CD14-positive monocyte (primary cell): Measurements from ENCODE around the gene TMEM184C. TPM values are rescaled to one million over a fixed set of nuclear protein-coding genes. Genes with fewer than 3 reads are reported as not detected.

Experiments used
- DNase-seq, 3 donors: peaks; one replicate each; pipeline ENCODE4 v3.0.0-alpha.2; 2011 to 2022
- H2AFZ ChIP-seq: 2 replicates; pipeline ENCODE4 v1.6.0; 2012; ENCODE audit warnings: mild to moderate bottlenecking, low read depth, low read length, inconsistent platforms; ENCODE audit not compliant: insufficient read depth, poor library complexity, severe bottlenecking
- H3K27ac ChIP-seq, 2 donors: 1 replicate in 1 of 2; 2 replicates in 1 of 2; pipeline ENCODE4 v1.5.1; 2012 to 2013; ENCODE audit warnings: low read length in 2 of 2, control low read depth in 1 of 2, inconsistent platforms in 1 of 2, low read depth in 1 of 2, mild to moderate bottlenecking in 1 of 2
- H3K27me3 ChIP-seq, 2 donors: one replicate each; pipeline versions ENCODE4 v1.6.0 to v1.6.1; 2011 to 2013; ENCODE audit warnings: low read length in 2 of 2; ENCODE audit not compliant: control insufficient read depth in 2 of 2, insufficient read depth in 2 of 2
- H3K36me3 ChIP-seq, 2 donors: replicated peaks in 1 of 2; 1 replicate in 1 of 2; 2 replicates in 1 of 2; pipeline versions ENCODE4 v1.5.1 to v1.6.1; 2012 to 2013; ENCODE audit warnings: low read length in 2 of 2, control low read depth in 1 of 2, inconsistent platforms in 1 of 2, mild to moderate bottlenecking in 1 of 2; ENCODE audit not compliant: insufficient read depth in 2 of 2, control insufficient read depth in 1 of 2
- H3K4me1 ChIP-seq, 2 donors: 1 replicate in 1 of 2; 2 replicates in 1 of 2; pipeline versions ENCODE4 v1.5.1 to v1.6.1; 2012 to 2013; ENCODE audit warnings: low read length in 2 of 2, control low read depth in 1 of 2, inconsistent platforms in 1 of 2, mild to moderate bottlenecking in 1 of 2, moderate library complexity in 1 of 2; ENCODE audit not compliant: insufficient read depth in 2 of 2, control insufficient read depth in 1 of 2
- H3K4me2 ChIP-seq: replicated peaks from 2 replicates; pipeline ENCODE3; 2012; ENCODE audit warnings: low read length, moderate library complexity, mild to moderate bottlenecking; ENCODE audit not compliant: poor library complexity, severe bottlenecking; ENCODE audit errors: extremely low read depth
- H3K4me3 ChIP-seq, 3 experiments: fragments of 200-600 bp in 1 of 3; sonication (generic) in 1 of 3; replicated peaks in 1 of 3; 1 replicate in 2 of 3; 2 replicates in 1 of 3; pipeline ENCODE4 v1.5.1; 2011 to 2013; ENCODE audit warnings: low read length in 3 of 3, mild to moderate bottlenecking in 3 of 3, control low read depth in 2 of 3, low read depth in 2 of 3, inconsistent platforms in 1 of 3, moderate library complexity in 1 of 3
- H3K79me2 ChIP-seq: 2 replicates; pipeline ENCODE4 v1.6.0; 2012; ENCODE audit warnings: mild to moderate bottlenecking, control low read depth, inconsistent platforms, low read length, moderate library complexity; ENCODE audit not compliant: insufficient read depth
- H3K9ac ChIP-seq: 2 replicates; pipeline ENCODE4 v1.6.0; 2017; ENCODE audit warnings: low read length, mild to moderate bottlenecking; ENCODE audit not compliant: insufficient read depth, poor library complexity, severe bottlenecking
- H3K9me3 ChIP-seq, 2 donors: replicated peaks in 1 of 2; 1 replicate in 1 of 2; 2 replicates in 1 of 2; pipeline versions ENCODE4 v1.5.1 to v1.6.1; 2012 to 2013; ENCODE audit warnings: low read length in 2 of 2, control low read depth in 1 of 2; ENCODE audit not compliant: control insufficient read depth in 1 of 2, insufficient read depth in 1 of 2
- H4K20me1 ChIP-seq: 2 replicates; pipeline ENCODE4 v1.6.0; 2012; ENCODE audit warnings: mild to moderate bottlenecking, low read length, control low read depth, moderate library complexity; ENCODE audit not compliant: insufficient read depth
- H3K27ac Mint-ChIP-seq, 7 donors: one replicate each; pipeline ENCODE4 v1.8.0; 2020; ENCODE audit warnings: mild to moderate bottlenecking in 7 of 7, mixed read lengths in 7 of 7, moderate library complexity in 6 of 7, inconsistent platforms in 2 of 7
- H3K27me3 Mint-ChIP-seq, 3 donors: one replicate each; pipeline ENCODE4 v1.8.0; 2021 to 2022; ENCODE audit warnings: low read depth in 3 of 3, mild to moderate bottlenecking in 3 of 3, mixed read lengths in 3 of 3, moderate library complexity in 3 of 3, inconsistent platforms in 1 of 3
- H3K36me3 Mint-ChIP-seq, 2 donors: one replicate each; pipeline ENCODE4 v1.8.0; 2020; ENCODE audit warnings: mixed read lengths in 2 of 2, inconsistent platforms in 1 of 2, mild to moderate bottlenecking in 1 of 2
- H3K4me1 Mint-ChIP-seq: one replicate; pipeline ENCODE4 v1.8.0; 2020; ENCODE audit warnings: mild to moderate bottlenecking, mixed read lengths
- H3K4me3 Mint-ChIP-seq, 2 donors: one replicate each; pipeline ENCODE4 v1.8.0; 2020; ENCODE audit warnings: mild to moderate bottlenecking in 2 of 2, mixed read lengths in 2 of 2, moderate library complexity in 1 of 2
- H3K9me3 Mint-ChIP-seq, 7 donors: one replicate each; pipeline ENCODE4 v1.8.0; 2020 to 2022; ENCODE audit warnings: mixed read lengths in 7 of 7, mild to moderate bottlenecking in 6 of 7, moderate library complexity in 6 of 7, inconsistent platforms in 2 of 7
- CTCF ChIP-seq: fragments of 200-600 bp; IDR thresholded peaks from one replicate; pipeline ENCODE4 v1.8.0; 2022; ENCODE audit warnings: antibody characterized with exemption, mild to moderate bottlenecking
- WGBS: methylation state at CpG from one replicate; pipeline ENCODE4 v1.1.5; 2013; ENCODE audit warnings: missing lambda C conversion rate; ENCODE audit not compliant: insufficient coverage; 5-methylcytosine and 5-hydroxymethylcytosine counted together
- intact Hi-C, 2 donors: fragments of 100-400 bp; cut with micrococcal nuclease; formaldehyde crosslinking; loops; one replicate each; pipeline versions ENCODE4 v1.15.0 to v1.15.1; 2023
- polyA plus RNA-seq, 3 donors: library from polyadenylated mRNA; depleted of rRNA in 1 of 3; unstranded in 2 of 3; stranded (reverse) in 1 of 3; fragments of 300-500 nt in 2 of 3; fragments of >200 nt in 1 of 3; fragmentation: Illumina TruSeq in 2 of 3; gene quantifications; 1 replicate in 2 of 3; 2 replicates in 1 of 3; pipeline ENCODE4 v1.2.3, GENCODE V29; 2012 to 2021

Gene TMEM184C
- polyA plus RNA-seq, 3 donors, result 7.5 to 36.4 (median 20.7) TPM

- intact Hi-C loops, result no loop called here
- H3K79me2 ChIP-seq, result no peaks in the 10 kb centered on the region
- TF ChIP-seq CTCF, result no peak
- no peaks in the 10 kb centered on the region for H3K4me1 Mint-ChIP-seq
- H2AFZ ChIP-seq, result no peak overlapping the region
- H3K27me3 Mint-ChIP-seq, result peaks cover 0 to 3% (median 1%) of the 10 kb centered on the region in 3 donors
- H4K20me1 ChIP-seq, result no peaks in the 10 kb centered on the region
- H3K4me1 ChIP-seq, result no peaks in the 10 kb centered on the region
- no peak for DNase-seq
- H3K27me3 ChIP-seq, result no peaks in the 10 kb centered on the region
- no peak overlapping the region for H3K9ac ChIP-seq
- no peaks in the 10 kb centered on the region for H3K36me3 Mint-ChIP-seq
- 83% methylated on average over 2 of the region's 5 CpGs for WGBS
- no peak overlapping the region for H3K27ac ChIP-seq
- peaks cover 0 to 4% (median 2%) of the 10 kb centered on the region in 7 donors for H3K9me3 Mint-ChIP-seq
- H3K4me2 ChIP-seq, result no peak overlapping the region
- H3K4me3 Mint-ChIP-seq, result no peak overlapping the region
- H3K9me3 ChIP-seq, result peaks cover 0 to 3% of the 10 kb centered on the region in 2 donors
- no peak overlapping the region for H3K4me3 ChIP-seq
- no peak overlapping the region for H3K27ac Mint-ChIP-seq
- H3K36me3 ChIP-seq, result no peaks in the 10 kb centered on the region
Measured at GRCh38 chr4:147571036-147571770, 46.0 kb upstream of the TMEM184C start.

- intact Hi-C loops, result no loop called here
Measured at GRCh38 chr4:147576084-147576483, 41.1 kb upstream of the TMEM184C start.

More at GRCh38 chr4:147576084-147576483, 41.1 kb upstream of the TMEM184C start:
- Mint-ChIP-seq H3K27me3 (peaks cover 1 to 3% (median 2%) of the 10 kb centered on the region in 3 donors), H3K27ac (no peak overlapping the region), H3K4me3 (no peak overlapping the region), H3K4me1 (no peaks in the 10 kb centered on the region), H3K36me3 (no peaks in the 10 kb centered on the region), H3K9me3 (peaks cover 0 to 6% (median 2%) of the 10 kb centered on the region in 7 donors)
- Histone ChIP-seq H3K4me3 (no peak overlapping the region), H4K20me1 (no peaks in the 10 kb centered on the region), H3K27me3 (no peaks in the 10 kb centered on the region), H3K4me1 (no peaks in the 10 kb centered on the region), H3K9me3 (no peaks in the 10 kb centered on the region), H3K27ac (no peak overlapping the region), H3K9ac (no peak overlapping the region), H2AFZ (no peak overlapping the region), H3K4me2 (no peak overlapping the region), H3K79me2 (no peaks in the 10 kb centered on the region), H3K36me3 (no peaks in the 10 kb centered on the region)
- no peak for TF ChIP-seq CTCF
- 100% methylated on average over 2 of the region's 3 CpGs for WGBS
- DNase-seq, result no peak
